Transverse colon (tissue), 4 donors: ENCODE measurements around the gene TCF7. TPM values are rescaled to one million over a fixed set of nuclear protein-coding genes. Genes with fewer than 3 reads are reported as not detected.

Experiments
- DNase-seq: peaks from one replicate; pipeline ENCODE4 v3.0.0-alpha.2; 2019
- H3K27ac ChIP-seq, 4 donors: fragments of 200-600 bp; sonication (generic); 2 replicates each; pipeline ENCODE4 v1.5.1; 2016 to 2018; ENCODE audit warnings: inconsistent platforms in 4 of 4
- H3K27me3 ChIP-seq: fragments of 200-600 bp; sonication (generic); 2 replicates; pipeline ENCODE4 v1.5.1; 2017; ENCODE audit warnings: inconsistent platforms
- H3K36me3 ChIP-seq, 4 donors: fragments of 200-600 bp; sonication (generic); 2 replicates each; pipeline ENCODE4 v1.5.1; 2017 to 2019; ENCODE audit warnings: inconsistent platforms in 4 of 4
- H3K4me1 ChIP-seq, 4 donors: fragments of 200-600 bp; sonication (generic); 2 replicates each; pipeline ENCODE4 v1.5.1; 2017 to 2020; ENCODE audit warnings: inconsistent platforms in 4 of 4
- H3K4me3 ChIP-seq, 4 donors: fragments of 200-600 bp; sonication (generic); 1 replicate in 1 of 4; 2 replicates in 3 of 4; pipeline versions ENCODE4 v1.5.1 to v1.6.1; 2017 to 2019; ENCODE audit warnings: inconsistent platforms in 4 of 4
- H3K9me3 ChIP-seq, 2 donors: fragments of 200-600 bp; sonication (generic); 2 replicates each; pipeline ENCODE4 v1.5.1; 2017 to 2019; ENCODE audit warnings: inconsistent platforms in 2 of 2
- EP300 ChIP-seq: sonication (generic); formaldehyde crosslinking; IDR thresholded peaks from one replicate; pipeline ENCODE4 v1.6.1; 2017; ENCODE audit warnings: antibody characterized with exemption, low read depth
- POLR2A ChIP-seq: fragments of 450-650 bp; IDR thresholded peaks from one replicate; pipeline ENCODE4 v1.6.1; 2016; ENCODE audit warnings: antibody characterized with exemption, mild to moderate bottlenecking, moderate library complexity
- POLR2AphosphoS5 ChIP-seq, 3 donors: sonication (generic); formaldehyde crosslinking; IDR thresholded peaks; one replicate each; pipeline ENCODE4 v1.6.1; 2016; ENCODE audit warnings: antibody characterized with exemption in 3 of 3
- WGBS, 2 donors: methylation state at CpG; one replicate each; pipeline ENCODE4 v1.1.5; 2018; ENCODE audit warnings: low coverage in 1 of 2; 5-methylcytosine and 5-hydroxymethylcytosine counted together
- in situ Hi-C, 4 donors: fragments of 200-750 bp; cut with MboI; loops; one replicate each; pipeline versions ENCODE4 v1.15.0 to v1.15.1; 2017; ENCODE audit warnings: low sequenced_read_pairs in 3 of 4, low pct_ligation_motif_present in 1 of 4, low pct_unique_long_range_greater_than_20kb in 1 of 4
- intact Hi-C: fragments of 100-400 bp; cut with DNase I; formaldehyde crosslinking; loops from one replicate; pipeline ENCODE4 v1.15.1; 2023; ENCODE audit warnings: low total_unique reads
- total RNA-seq, 4 donors: library from RNA; depleted of rRNA; stranded (reverse); fragments of >200 nt; gene quantifications; one replicate each; pipeline ENCODE4 v1.1.0, GENCODE V29; 2016
- TF ChIP-seq, protein P1 (sequence below), 5 experiments: fragments of 200-600 bp in 3 of 5; fragments of 450-650 bp in 2 of 5; sonication (generic) in 3 of 5; IDR thresholded peaks; 1 replicate in 2 of 5; 2 replicates in 3 of 5; pipeline ENCODE4 v1.5.1; 2016 to 2017; ENCODE audit warnings: antibody characterized with exemption in 5 of 5, inconsistent platforms in 3 of 5, mild to moderate bottlenecking in 2 of 5, moderate library complexity in 1 of 5

TCF7 gene
- total RNA-seq, 4 donors from 2014 or later, result 0.60 to 7.1 (median 3.1) TPM

DNA sequence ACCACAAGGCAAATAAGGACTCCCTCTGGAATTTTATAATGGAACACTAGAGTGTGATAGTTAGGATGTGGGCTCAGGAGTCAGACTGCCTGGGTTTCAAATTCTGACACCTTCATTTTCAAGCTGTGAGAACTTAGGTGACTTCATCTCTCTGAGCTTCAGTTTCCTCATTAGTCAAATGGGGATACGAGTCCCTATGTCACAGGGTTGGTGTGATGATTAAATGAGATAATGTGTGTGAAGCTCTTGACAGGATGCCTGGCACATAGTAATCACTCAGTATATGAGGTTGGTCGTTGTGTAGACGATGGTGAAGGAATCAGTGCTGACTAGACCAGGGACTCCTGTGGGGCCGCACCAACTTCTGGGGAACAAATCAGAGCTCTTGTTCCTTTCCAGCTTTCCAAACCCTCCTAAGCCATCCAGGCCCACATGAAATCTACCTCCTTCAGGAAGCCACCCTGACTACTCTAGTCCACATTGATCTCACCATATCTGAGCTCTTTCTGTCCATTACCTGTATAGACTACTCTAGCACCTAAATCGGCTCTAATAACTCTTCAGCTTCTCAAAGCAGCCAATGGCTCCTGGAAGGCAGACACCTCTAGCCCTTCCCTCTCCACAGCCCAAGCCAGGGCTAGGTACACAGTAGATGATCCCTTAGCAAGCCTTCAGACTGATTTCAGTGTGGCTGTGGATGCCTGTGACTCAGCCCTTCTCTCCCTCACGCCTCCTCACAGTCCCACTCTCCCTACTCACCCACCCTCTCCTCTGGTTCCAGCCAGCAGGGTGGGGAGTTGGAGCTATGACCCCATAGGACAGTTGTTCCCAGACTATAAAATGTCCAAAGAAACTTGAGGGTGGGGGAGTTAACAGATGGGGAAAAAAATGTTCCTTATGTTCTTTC lies 2.5 kb upstream of the TCF7 start:
- peaks cover 27% of the 10 kb centered on the region for H3K27me3 ChIP-seq
- no peak overlapping the region for H3K27ac ChIP-seq
- H3K36me3 ChIP-seq, result no peaks in the 10 kb centered on the region
- TF ChIP-seq EP300, result no peak
- no peak for TF ChIP-seq POLR2AphosphoS5 (IDR thresholded peaks at IDR 0.05)
- TF ChIP-seq, protein P1, sequence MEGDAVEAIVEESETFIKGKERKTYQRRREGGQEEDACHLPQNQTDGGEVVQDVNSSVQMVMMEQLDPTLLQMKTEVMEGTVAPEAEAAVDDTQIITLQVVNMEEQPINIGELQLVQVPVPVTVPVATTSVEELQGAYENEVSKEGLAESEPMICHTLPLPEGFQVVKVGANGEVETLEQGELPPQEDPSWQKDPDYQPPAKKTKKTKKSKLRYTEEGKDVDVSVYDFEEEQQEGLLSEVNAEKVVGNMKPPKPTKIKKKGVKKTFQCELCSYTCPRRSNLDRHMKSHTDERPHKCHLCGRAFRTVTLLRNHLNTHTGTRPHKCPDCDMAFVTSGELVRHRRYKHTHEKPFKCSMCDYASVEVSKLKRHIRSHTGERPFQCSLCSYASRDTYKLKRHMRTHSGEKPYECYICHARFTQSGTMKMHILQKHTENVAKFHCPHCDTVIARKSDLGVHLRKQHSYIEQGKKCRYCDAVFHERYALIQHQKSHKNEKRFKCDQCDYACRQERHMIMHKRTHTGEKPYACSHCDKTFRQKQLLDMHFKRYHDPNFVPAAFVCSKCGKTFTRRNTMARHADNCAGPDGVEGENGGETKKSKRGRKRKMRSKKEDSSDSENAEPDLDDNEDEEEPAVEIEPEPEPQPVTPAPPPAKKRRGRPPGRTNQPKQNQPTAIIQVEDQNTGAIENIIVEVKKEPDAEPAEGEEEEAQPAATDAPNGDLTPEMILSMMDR (IDR thresholded peaks at IDR 0.05), result no peak
- no peak for TF ChIP-seq POLR2A
- no peak for DNase-seq
- no peak overlapping the region for H3K4me3 ChIP-seq
- WGBS, 2 donors, result 80 to 100% methylated on average over 2 to 6 of the region's 6 CpGs
- intact Hi-C loops (loop anchor here (10.0 kb wide), 1 partner anchor 1327 kb away; no protein-coding TSS in a partner anchor), in situ Hi-C loops (no loop called here)
- no peaks in the 10 kb centered on the region for H3K9me3 ChIP-seq
- H3K4me1 ChIP-seq, result peaks cover 6 to 21% (median 14%) of the 10 kb centered on the region in 4 donors

DNA sequence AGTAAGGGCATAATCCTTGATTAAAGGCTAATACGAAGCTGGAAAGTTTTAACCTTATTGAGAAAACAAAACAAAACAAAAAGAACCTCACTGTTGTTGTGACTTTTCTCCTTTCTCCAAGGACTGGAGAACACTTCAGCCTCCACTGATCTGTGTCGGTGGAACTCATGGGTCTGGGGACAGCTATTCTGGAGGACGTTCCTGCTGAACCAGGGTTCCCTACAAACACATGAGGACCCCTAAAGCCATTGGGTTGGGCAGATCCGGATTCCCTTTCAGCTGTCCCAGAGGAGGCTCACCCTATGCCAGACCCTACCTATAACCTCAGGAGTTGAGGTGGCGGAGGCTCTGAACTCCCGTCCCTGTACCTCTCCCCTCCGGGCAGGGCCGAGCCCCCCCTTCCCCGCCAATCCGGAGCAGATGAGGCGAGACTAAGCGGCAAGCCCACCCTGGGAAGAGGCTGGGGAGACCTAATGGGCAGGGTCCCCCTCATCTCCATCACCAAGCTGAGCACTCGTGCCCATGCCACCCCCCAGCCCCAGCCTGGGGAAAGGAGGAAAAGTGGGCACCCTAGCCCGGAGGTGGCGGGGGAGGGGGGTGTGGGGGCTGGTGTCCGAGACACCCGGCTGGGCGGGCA lies 1.6 kb upstream of the TCF7 start:
- H3K4me1 ChIP-seq, result peaks cover 6 to 21% (median 14%) of the 10 kb centered on the region in 4 donors
- intact Hi-C loops (loop anchor here (10.0 kb wide), 1 partner anchor 1328 kb away; no protein-coding TSS in a partner anchor), in situ Hi-C loops (no loop called here)
- H3K9me3 ChIP-seq, result no peaks in the 10 kb centered on the region
- no peak for DNase-seq
- H3K4me3 ChIP-seq, result no peak overlapping the region
- H3K27ac ChIP-seq, result no peak overlapping the region
- 76% methylated on average over 18 of the region's 18 CpGs; no CpG with 5 or more reads in 1 of the 2 donors for whole genome bisulfite sequencing, 2 donors
- H3K36me3 ChIP-seq, result no peaks in the 10 kb centered on the region
- no peak for TF ChIP-seq POLR2A
- no peak for TF ChIP-seq EP300
- TF ChIP-seq, protein P1 (IDR thresholded peaks at IDR 0.05), result no peak
- no peak for TF ChIP-seq POLR2AphosphoS5 (IDR thresholded peaks at IDR 0.05)
- peaks cover 27% of the 10 kb centered on the region for H3K27me3 ChIP-seq

DNA sequence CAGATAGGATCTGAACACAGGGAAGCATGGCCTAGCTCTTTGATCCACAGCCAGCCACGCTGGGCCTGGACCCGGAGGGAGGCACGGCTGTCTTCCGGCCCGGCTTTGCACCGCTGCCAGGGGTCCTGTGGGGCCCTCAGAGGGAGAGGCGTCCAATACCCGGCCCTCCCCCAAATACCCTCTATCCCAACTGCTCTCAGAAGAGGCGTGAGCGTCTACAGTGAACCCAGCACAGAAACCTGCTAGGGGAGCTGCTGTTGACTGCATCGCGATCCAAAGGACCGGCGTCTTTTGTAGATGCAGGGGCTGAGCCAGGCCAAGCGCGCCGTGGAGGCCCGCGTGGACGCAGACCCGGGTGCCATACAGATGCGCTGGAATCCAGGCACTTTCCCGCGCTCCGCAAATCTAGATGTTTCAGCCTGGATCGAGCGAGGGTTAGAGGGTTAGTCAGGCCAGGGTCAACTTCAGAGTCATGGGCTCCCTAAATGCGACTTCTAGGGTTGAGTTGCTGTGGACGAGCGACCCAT lies 1.1 kb upstream of the TCF7 start:
- WGBS, 2 donors, result 62% methylated on average over 22 of the region's 30 CpGs; no CpG with 5 or more reads in 1 of the 2 donors
- DNase-seq, result no peak
- peak overlapping the region in 2 of 4 donors; percentile 50 to 72 for H3K4me3 ChIP-seq

More for the DNA sequence above, 1.1 kb upstream of the TCF7 start:
- Histone ChIP-seq H3K27me3 (peaks cover 27% of the 10 kb centered on the region), H3K27ac (no peak overlapping the region), H3K9me3 (no peaks in the 10 kb centered on the region), H3K4me1 (peaks cover 6 to 21% (median 14%) of the 10 kb centered on the region in 4 donors), H3K36me3 (no peaks in the 10 kb centered on the region)
- intact Hi-C loops, result loop anchor here (10.0 kb wide), 1 partner anchor 1329 kb away; no protein-coding TSS in a partner anchor
- in situ Hi-C loops, result no loop called here
- TF ChIP-seq EP300 (no peak), POLR2AphosphoS5 (IDR thresholded peaks at IDR 0.05) (no peak), POLR2A (no peak)
- TF ChIP-seq, protein P1 (IDR thresholded peaks at IDR 0.05), result no peak
